WTC11 (cell line): ENCODE data around the gene RNF7.

Experiments
- ATF3 ChIP-seq: sonication (generic); formaldehyde crosslinking; conservative IDR thresholded peaks from 2 replicates; pipeline ENCODE4 v1.8.1; 2022; ENCODE audit warnings: mild to moderate bottlenecking, missing genetic modification reagents
- CBFB ChIP-seq: sonication (generic); formaldehyde crosslinking; IDR thresholded peaks from 2 replicates; pipeline ENCODE4 v1.8.1; 2022; ENCODE audit warnings: mild to moderate bottlenecking, low read depth, missing genetic modification reagents
- CTCF ChIP-seq: fragments of 200-600 bp; IDR thresholded peaks from 2 replicates; pipeline ENCODE4 v1.8.0; 2022; ENCODE audit warnings: antibody characterized with exemption
- ELF4 ChIP-seq: sonication (generic); formaldehyde crosslinking; IDR thresholded peaks from 2 replicates; pipeline ENCODE4 v1.8.1; 2022; ENCODE audit warnings: low read depth, mild to moderate bottlenecking, moderate library complexity, missing genetic modification reagents
- FOXP4 ChIP-seq: sonication (generic); formaldehyde crosslinking; IDR thresholded peaks from 2 replicates; pipeline ENCODE4 v1.8.0; 2022; ENCODE audit warnings: mild to moderate bottlenecking, missing genetic modification reagents
- HMGXB4 ChIP-seq: sonication (generic); formaldehyde crosslinking; IDR thresholded peaks from 2 replicates; pipeline ENCODE4 v1.8.1; 2023; ENCODE audit warnings: mild to moderate bottlenecking, moderate library complexity, missing genetic modification reagents
- JUN ChIP-seq: sonication (generic); formaldehyde crosslinking; IDR thresholded peaks from 2 replicates; pipeline ENCODE4 v1.8.0; 2023; ENCODE audit warnings: mild to moderate bottlenecking, missing genetic modification reagents
- NFYB ChIP-seq: sonication (generic); formaldehyde crosslinking; conservative IDR thresholded peaks from 2 replicates; pipeline ENCODE4 v1.8.0; 2022; ENCODE audit warnings: low read depth, missing genetic modification reagents
- NR1H2 ChIP-seq: sonication (generic); formaldehyde crosslinking; IDR thresholded peaks from 2 replicates; pipeline ENCODE4 v1.9.0; 2021; ENCODE audit warnings: mild to moderate bottlenecking, moderate library complexity, missing genetic modification reagents
- PREB ChIP-seq: sonication (generic); formaldehyde crosslinking; IDR thresholded peaks from 2 replicates; pipeline ENCODE4 v1.8.1; 2022; ENCODE audit warnings: mild to moderate bottlenecking, missing genetic modification reagents, moderate library complexity, borderline replicate concordance
- ZBTB43 ChIP-seq: sonication (generic); formaldehyde crosslinking; IDR thresholded peaks from 2 replicates; pipeline ENCODE4 v1.8.1; 2023; ENCODE audit warnings: mild to moderate bottlenecking, missing genetic modification reagents
- ZNF138 ChIP-seq: sonication (generic); formaldehyde crosslinking; conservative IDR thresholded peaks from 2 replicates; pipeline ENCODE4 v1.8.1; 2022; ENCODE audit warnings: mild to moderate bottlenecking, moderate library complexity, missing genetic modification reagents

GRCh38 chr3:141754032-141754431, 15.9 kb downstream of the RNF7 start:
- TF ChIP-seq ZNF138 (CRISPR knock-in tag) (no peak), FOXP4 (CRISPR knock-in tag) (no peak), HMGXB4 (CRISPR knock-in tag) (no peak), CTCF (no peak), ZBTB43 (CRISPR knock-in tag) (no peak), ATF3 (CRISPR knock-in tag) (no peak), NR1H2 (no peak), PREB (CRISPR knock-in tag) (no peak), ELF4 (CRISPR knock-in tag) (no peak), NFYB (CRISPR knock-in tag) (no peak), CBFB (no peak), JUN (CRISPR knock-in tag) (no peak)
